Stimulated activated naive CD8-positive, alpha-beta T cell treated with anti-CD3 and anti-CD28 coated beads, Interleukin-15, Interleukin-2, amounts not matched to agents 100 ng/mL and 50 ng/mL, for 24 hours (primary cell): Measurements from ENCODE around the gene CXCL3.

Experiments
- H3K27ac Mint-ChIP-seq: one replicate; pipeline ENCODE4 v1.8.0; 2021; ENCODE audit warnings: mild to moderate bottlenecking, mixed read lengths
- H3K27me3 Mint-ChIP-seq: one replicate; pipeline ENCODE4 v1.8.0; 2021; ENCODE audit warnings: mixed read lengths
- H3K36me3 Mint-ChIP-seq: one replicate; pipeline ENCODE4 v1.8.0; 2021; ENCODE audit warnings: low read depth, mixed read lengths
- H3K4me1 Mint-ChIP-seq: one replicate; pipeline ENCODE4 v1.8.0; 2021; ENCODE audit warnings: low read depth, mixed read lengths
- H3K4me3 Mint-ChIP-seq: one replicate; pipeline ENCODE4 v1.8.0; 2021; ENCODE audit warnings: mild to moderate bottlenecking, mixed read lengths
- H3K9me3 Mint-ChIP-seq: one replicate; pipeline ENCODE4 v1.8.0; 2021; ENCODE audit warnings: mixed read lengths

The CXCL3 gene

GRCh38 chr4:74012130-74012529, 26.4 kb downstream of the CXCL3 start:
- Mint-ChIP-seq H3K27me3 (peaks cover 3% of the 10 kb centered on the region), H3K27ac (no peak overlapping the region), H3K4me1 (peaks cover 12% of the 10 kb centered on the region), H3K36me3 (no peaks in the 10 kb centered on the region), H3K9me3 (peaks cover 8% of the 10 kb centered on the region), H3K4me3 (no peak overlapping the region)

GRCh38 chr4:74009307-74009706, 29.2 kb downstream of the CXCL3 start:
- H3K27ac Mint-ChIP-seq: no peak overlapping the region
- H3K27me3 Mint-ChIP-seq: peaks cover 3% of the 10 kb centered on the region
- H3K4me3 Mint-ChIP-seq: no peak overlapping the region
- peaks cover 4% of the 10 kb centered on the region for H3K9me3 Mint-ChIP-seq
- no peaks in the 10 kb centered on the region for H3K4me1 Mint-ChIP-seq
- H3K36me3 Mint-ChIP-seq: no peaks in the 10 kb centered on the region

GRCh38 chr4:74006009-74006476, 32.4 kb downstream of the CXCL3 start:
- no peaks in the 10 kb centered on the region for H3K36me3 Mint-ChIP-seq
- H3K4me1 Mint-ChIP-seq: no peaks in the 10 kb centered on the region
- no peaks in the 10 kb centered on the region for H3K27me3 Mint-ChIP-seq
- peaks cover 4% of the 10 kb centered on the region for H3K9me3 Mint-ChIP-seq
- no peak overlapping the region for H3K4me3 Mint-ChIP-seq
- no peak overlapping the region for H3K27ac Mint-ChIP-seq

GRCh38 chr4:74005528-74005927, 33.0 kb downstream of the CXCL3 start:
- H3K27ac Mint-ChIP-seq: no peak overlapping the region
- no peaks in the 10 kb centered on the region for H3K36me3 Mint-ChIP-seq
- no peaks in the 10 kb centered on the region for H3K4me1 Mint-ChIP-seq
- no peaks in the 10 kb centered on the region for H3K27me3 Mint-ChIP-seq
- H3K4me3 Mint-ChIP-seq: no peak overlapping the region
- peaks cover 1% of the 10 kb centered on the region for H3K9me3 Mint-ChIP-seq

GRCh38 chr4:74004668-74005067, 33.8 kb downstream of the CXCL3 start:
- Mint-ChIP-seq H3K4me1 (no peaks in the 10 kb centered on the region), H3K36me3 (no peaks in the 10 kb centered on the region), H3K9me3 (no peaks in the 10 kb centered on the region), H3K27ac (no peak overlapping the region), H3K27me3 (no peaks in the 10 kb centered on the region), H3K4me3 (no peak overlapping the region)

GRCh38 chr4:74000301-74000700, 38.2 kb downstream of the CXCL3 start:
- H3K9me3 Mint-ChIP-seq: no peaks in the 10 kb centered on the region
- peaks cover 14% of the 10 kb centered on the region for H3K27me3 Mint-ChIP-seq
- H3K4me1 Mint-ChIP-seq: no peaks in the 10 kb centered on the region
- H3K36me3 Mint-ChIP-seq: no peaks in the 10 kb centered on the region
- H3K27ac Mint-ChIP-seq: no peak overlapping the region
- H3K4me3 Mint-ChIP-seq: no peak overlapping the region

GRCh38 chr4:73998040-73999011, 40.2 kb downstream of the CXCL3 start, which contains the start of gene CXCL5:
Gene CXCL5 (minus strand): TSS chr4:73998677. CDS start chr4:73998581, 96 bp downstream.
- H3K4me3 Mint-ChIP-seq: no peak within 1 kb of the TSS
- no peaks in the 10 kb centered on the region for H3K9me3 Mint-ChIP-seq
- H3K27me3 Mint-ChIP-seq: peaks cover 18% of the 10 kb centered on the region
- H3K27ac Mint-ChIP-seq: no peak within 1 kb of the TSS
- H3K36me3 Mint-ChIP-seq: no peaks in the 10 kb centered on the region
- H3K4me1 Mint-ChIP-seq: no peaks in the 10 kb centered on the region

- peaks cover 4% of the 10 kb centered on the region for H3K27me3 Mint-ChIP-seq
- H3K36me3 Mint-ChIP-seq: no peaks in the 10 kb centered on the region
Observed at GRCh38 chr4:73992050-73992449, 46.4 kb downstream of the CXCL3 start.

GRCh38 chr4:73991742-73992000, 46.8 kb downstream of the CXCL3 start:
- H3K27me3 Mint-ChIP-seq: peaks cover 4% of the 10 kb centered on the region
- H3K27ac Mint-ChIP-seq: no peak overlapping the region
- no peak overlapping the region for H3K4me3 Mint-ChIP-seq
- H3K36me3 Mint-ChIP-seq: no peaks in the 10 kb centered on the region
- no peaks in the 10 kb centered on the region for H3K4me1 Mint-ChIP-seq
- peaks cover 4% of the 10 kb centered on the region for H3K9me3 Mint-ChIP-seq

More at GRCh38 chr4:73992050-73992449, 46.4 kb downstream of the CXCL3 start:
- no peaks in the 10 kb centered on the region for H3K4me1 Mint-ChIP-seq
- no peak overlapping the region for H3K27ac Mint-ChIP-seq
- no peak overlapping the region for H3K4me3 Mint-ChIP-seq
- H3K9me3 Mint-ChIP-seq: peaks cover 4% of the 10 kb centered on the region

GRCh38 chr4:73990988-73991741, 47.3 kb downstream of the CXCL3 start:
- H3K36me3 Mint-ChIP-seq: no peaks in the 10 kb centered on the region
- H3K27ac Mint-ChIP-seq: no peak overlapping the region
- H3K27me3 Mint-ChIP-seq: peaks cover 4% of the 10 kb centered on the region
- H3K4me1 Mint-ChIP-seq: no peaks in the 10 kb centered on the region
- peaks cover 4% of the 10 kb centered on the region for H3K9me3 Mint-ChIP-seq
- no peak overlapping the region for H3K4me3 Mint-ChIP-seq

GRCh38 chr4:73989928-73990327, 48.6 kb downstream of the CXCL3 start:
- no peaks in the 10 kb centered on the region for H3K4me1 Mint-ChIP-seq
- peaks cover 4% of the 10 kb centered on the region for H3K9me3 Mint-ChIP-seq
- peaks cover 4% of the 10 kb centered on the region for H3K27me3 Mint-ChIP-seq
- H3K36me3 Mint-ChIP-seq: no peaks in the 10 kb centered on the region
- no peak overlapping the region for H3K4me3 Mint-ChIP-seq
- H3K27ac Mint-ChIP-seq: no peak overlapping the region

GRCh38 chr4:73989031-73989430, 49.5 kb downstream of the CXCL3 start:
- Mint-ChIP-seq H3K4me3 (no peak overlapping the region), H3K9me3 (peaks cover 4% of the 10 kb centered on the region), H3K36me3 (no peaks in the 10 kb centered on the region), H3K27ac (no peak overlapping the region), H3K4me1 (no peaks in the 10 kb centered on the region), H3K27me3 (peaks cover under 1% of the 10 kb centered on the region)

GRCh38 chr4:73988061-73988460, 50.4 kb downstream of the CXCL3 start, which contains the start of gene PPBP:
Gene PPBP (minus strand): TSS chr4:73988190. CDS start chr4:73988103, 87 bp downstream.
- H3K4me1 Mint-ChIP-seq: no peaks in the 10 kb centered on the region
- no peak within 1 kb of the TSS for H3K27ac Mint-ChIP-seq
- H3K9me3 Mint-ChIP-seq: peaks cover 4% of the 10 kb centered on the region
- H3K36me3 Mint-ChIP-seq: no peaks in the 10 kb centered on the region
- no peak within 1 kb of the TSS for H3K4me3 Mint-ChIP-seq
- H3K27me3 Mint-ChIP-seq: no peaks in the 10 kb centered on the region
